HEK293 (cell line): ENCODE results near the gene ROS1.

Source experiments
- IKZF3 ChIP-seq: fragments of 450-650 bp; IDR thresholded peaks from 2 replicates; pipeline ENCODE4 v1.5.0; 2018; ENCODE audit warnings: missing biosample characterization, mild to moderate bottlenecking, missing genetic modification characterization, moderate library complexity
- ZBTB20 ChIP-seq: fragments of 450-650 bp; formaldehyde crosslinking; IDR thresholded peaks from 2 replicates; pipeline ENCODE4 v1.5.1; 2016; ENCODE audit warnings: missing biosample characterization, missing genetic modification characterization
- ZNF311 ChIP-seq: fragments of 450-650 bp; formaldehyde crosslinking; IDR thresholded peaks from 2 replicates; pipeline ENCODE4 v1.5.1; 2017; ENCODE audit warnings: missing biosample characterization, missing genetic modification characterization, borderline replicate concordance
- TF ChIP-seq, protein P1 (sequence below): fragments of 450-650 bp; formaldehyde crosslinking; IDR thresholded peaks from 2 replicates; pipeline ENCODE4 v1.5.1; 2016; ENCODE audit warnings: missing biosample characterization, missing genetic modification characterization

GRCh38 chr6:117414770-117415169, 11.0 kb downstream of the ROS1 start:
- TF ChIP-seq ZNF311 (tag by site-specific recombination): no peak
- no peak for TF ChIP-seq IKZF3 (tag by site-specific recombination)
- TF ChIP-seq, protein P1, sequence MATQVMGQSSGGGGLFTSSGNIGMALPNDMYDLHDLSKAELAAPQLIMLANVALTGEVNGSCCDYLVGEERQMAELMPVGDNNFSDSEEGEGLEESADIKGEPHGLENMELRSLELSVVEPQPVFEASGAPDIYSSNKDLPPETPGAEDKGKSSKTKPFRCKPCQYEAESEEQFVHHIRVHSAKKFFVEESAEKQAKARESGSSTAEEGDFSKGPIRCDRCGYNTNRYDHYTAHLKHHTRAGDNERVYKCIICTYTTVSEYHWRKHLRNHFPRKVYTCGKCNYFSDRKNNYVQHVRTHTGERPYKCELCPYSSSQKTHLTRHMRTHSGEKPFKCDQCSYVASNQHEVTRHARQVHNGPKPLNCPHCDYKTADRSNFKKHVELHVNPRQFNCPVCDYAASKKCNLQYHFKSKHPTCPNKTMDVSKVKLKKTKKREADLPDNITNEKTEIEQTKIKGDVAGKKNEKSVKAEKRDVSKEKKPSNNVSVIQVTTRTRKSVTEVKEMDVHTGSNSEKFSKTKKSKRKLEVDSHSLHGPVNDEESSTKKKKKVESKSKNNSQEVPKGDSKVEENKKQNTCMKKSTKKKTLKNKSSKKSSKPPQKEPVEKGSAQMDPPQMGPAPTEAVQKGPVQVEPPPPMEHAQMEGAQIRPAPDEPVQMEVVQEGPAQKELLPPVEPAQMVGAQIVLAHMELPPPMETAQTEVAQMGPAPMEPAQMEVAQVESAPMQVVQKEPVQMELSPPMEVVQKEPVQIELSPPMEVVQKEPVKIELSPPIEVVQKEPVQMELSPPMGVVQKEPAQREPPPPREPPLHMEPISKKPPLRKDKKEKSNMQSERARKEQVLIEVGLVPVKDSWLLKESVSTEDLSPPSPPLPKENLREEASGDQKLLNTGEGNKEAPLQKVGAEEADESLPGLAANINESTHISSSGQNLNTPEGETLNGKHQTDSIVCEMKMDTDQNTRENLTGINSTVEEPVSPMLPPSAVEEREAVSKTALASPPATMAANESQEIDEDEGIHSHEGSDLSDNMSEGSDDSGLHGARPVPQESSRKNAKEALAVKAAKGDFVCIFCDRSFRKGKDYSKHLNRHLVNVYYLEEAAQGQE (tag by site-specific recombination): no peak
- TF ChIP-seq ZBTB20 (tag by site-specific recombination): no peak
